Adrenal gland (tissue), 5 donors: ENCODE data around the gene OR1C1.

ENCODE experiments used
- CTCF ChIP-seq, 6 experiments: fragments of 450-650 bp in 4 of 6; fragments of 200-600 bp in 2 of 6; sonication (generic) in 1 of 6; IDR thresholded peaks; 1 replicate in 5 of 6; 2 replicates in 1 of 6; pipeline versions ENCODE4 v1.5.1 to v1.8.0; 2016 to 2021; ENCODE audit warnings: antibody characterized with exemption in 6 of 6, mild to moderate bottlenecking in 2 of 6, moderate library complexity in 1 of 6
- POLR2A ChIP-seq, 2 donors: fragments of 450-650 bp; IDR thresholded peaks; one replicate each; pipeline ENCODE4 v1.6.1; 2017; ENCODE audit warnings: antibody characterized with exemption in 2 of 2, mild to moderate bottlenecking in 2 of 2, moderate library complexity in 1 of 2
- donor health status: DM: no; HTN: no; CAD: no.

- TF ChIP-seq CTCF (IDR thresholded peaks at IDR 0.05), result no peak
- TF ChIP-seq POLR2A (IDR thresholded peaks at IDR 0.05), result no peak
Measured at GRCh38 chr1:247721222-247721621, 39.1 kb downstream of the OR1C1 start.
